T-cell (primary cell): ENCODE results near the gene PNPLA3. TPM values are rescaled to one million over a fixed set of nuclear protein-coding genes. Genes with fewer than 3 reads are reported as not detected.

Source experiments
- ATAC-seq, 4 experiments: fragments of 200-7000 bp in 3 of 4; fragments of 150-1000 bp in 1 of 4; cut with Tn5 transposase; replicated peaks in 1 of 4; 1 replicate in 3 of 4; 2 replicates in 1 of 4; pipeline ENCODE4 v1.10.0; 2021; ENCODE audit warnings: moderate library complexity in 3 of 4, mild to moderate bottlenecking in 2 of 4, moderate number of reproducible peaks in 1 of 4
- CTCF ChIA-PET, 2 donors: fragments of 300-600 bp; sonication (Branson Sonifier 250); formaldehyde crosslinking; loops; one replicate each; lab custom pipeline; 2022; ENCODE audit warnings: antibody characterized with exemption in 2 of 2; lab: Charles Lee
- POLR2A ChIA-PET, 2 donors: fragments of 300-600 bp; sonication (Branson Sonifier 250); formaldehyde crosslinking; loops; one replicate each; lab custom pipeline; 2022; ENCODE audit warnings: antibody characterized with exemption in 2 of 2; lab: Charles Lee
- DNase-seq, 35 experiments: peaks; one replicate each; pipeline versions ENCODE4 v3.0.0 to v3.0.0-alpha.2; 2013 to 2023
- H3K27ac ChIP-seq: one replicate; pipeline ENCODE4 v1.5.1; 2013; ENCODE audit warnings: low read length
- H3K27me3 ChIP-seq, 2 experiments: replicated peaks in 1 of 2; 1 replicate in 1 of 2; 2 replicates in 1 of 2; pipeline versions ENCODE4 v1.6.1 to v1.7.0; 2013; ENCODE audit warnings: low read length in 1 of 2, mixed read lengths in 1 of 2; ENCODE audit not compliant: control insufficient read depth in 2 of 2, insufficient read depth in 2 of 2; ENCODE audit errors: extremely low read depth in 1 of 2
- H3K36me3 ChIP-seq, 2 donors: 1 replicate in 1 of 2; 2 replicates in 1 of 2; pipeline versions ENCODE4 v1.6.1 to v1.7.0; 2013; ENCODE audit warnings: low read length in 1 of 2; ENCODE audit not compliant: control insufficient read depth in 2 of 2, insufficient read depth in 1 of 2; ENCODE audit errors: extremely low read depth in 1 of 2
- H3K4me1 ChIP-seq, 2 experiments: 1 replicate in 1 of 2; 2 replicates in 1 of 2; pipeline versions ENCODE4 v1.6.1 to v1.7.0; 2013; ENCODE audit warnings: low read length in 2 of 2, mixed read lengths in 1 of 2; ENCODE audit not compliant: insufficient read depth in 2 of 2, control insufficient read depth in 1 of 2; ENCODE audit errors: extremely low read depth in 1 of 2
- H3K4me3 ChIP-seq, 2 donors: 1 replicate in 1 of 2; 2 replicates in 1 of 2; pipeline versions ENCODE4 v1.5.1 to v1.7.0; 2013; ENCODE audit warnings: mild to moderate bottlenecking in 2 of 2, low read length in 1 of 2, moderate library complexity in 1 of 2; ENCODE audit not compliant: control insufficient read depth in 1 of 2; ENCODE audit errors: extremely low read depth in 1 of 2
- H3K9me3 ChIP-seq: 2 replicates; pipeline ENCODE4 v1.7.0; 2013
- H3K27ac Mint-ChIP-seq, 2 donors: one replicate each; pipeline ENCODE4 v1.8.0; 2020 to 2021; ENCODE audit warnings: mild to moderate bottlenecking in 2 of 2, mixed read lengths in 2 of 2
- H3K27me3 Mint-ChIP-seq, 2 donors: one replicate each; pipeline ENCODE4 v1.8.0; 2021 to 2022; ENCODE audit warnings: mixed read lengths in 2 of 2
- H3K36me3 Mint-ChIP-seq: one replicate; pipeline ENCODE4 v1.8.0; 2021; ENCODE audit warnings: mixed read lengths
- H3K4me1 Mint-ChIP-seq, 3 donors: one replicate each; pipeline ENCODE4 v1.8.0; 2020 to 2022; ENCODE audit warnings: mixed read lengths in 3 of 3, mild to moderate bottlenecking in 1 of 3
- H3K4me3 Mint-ChIP-seq, 3 donors: one replicate each; pipeline ENCODE4 v1.8.0; 2020 to 2022; ENCODE audit warnings: mild to moderate bottlenecking in 3 of 3, mixed read lengths in 3 of 3, moderate library complexity in 3 of 3
- H3K9me3 Mint-ChIP-seq, 3 donors: one replicate each; pipeline ENCODE4 v1.8.0; 2020 to 2022; ENCODE audit warnings: mixed read lengths in 3 of 3
- WGBS: methylation state at CpG from one replicate; pipeline ENCODE4 v1.1.5; 2013; ENCODE audit warnings: missing lambda C conversion rate; ENCODE audit not compliant: insufficient coverage; 5-methylcytosine and 5-hydroxymethylcytosine counted together
- total RNA-seq, 35 experiments: library from RNA in 6 of 35; stranded (reverse) in 6 of 35; fragments of 120-200 nt in 1 of 35; gene quantifications; one replicate each; pipeline versions ENCODE4 v1.2.1 to v1.2.4 and lab custom pipeline; 2013 to 2026

The PNPLA3 gene
- total RNA-seq, 5 donors from 2014 or later (not counting 1 experiment from before 2014, with no cell fraction given) = 0.13 to 0.26 (median 0.16) TPM; not detected in 2

DNA sequence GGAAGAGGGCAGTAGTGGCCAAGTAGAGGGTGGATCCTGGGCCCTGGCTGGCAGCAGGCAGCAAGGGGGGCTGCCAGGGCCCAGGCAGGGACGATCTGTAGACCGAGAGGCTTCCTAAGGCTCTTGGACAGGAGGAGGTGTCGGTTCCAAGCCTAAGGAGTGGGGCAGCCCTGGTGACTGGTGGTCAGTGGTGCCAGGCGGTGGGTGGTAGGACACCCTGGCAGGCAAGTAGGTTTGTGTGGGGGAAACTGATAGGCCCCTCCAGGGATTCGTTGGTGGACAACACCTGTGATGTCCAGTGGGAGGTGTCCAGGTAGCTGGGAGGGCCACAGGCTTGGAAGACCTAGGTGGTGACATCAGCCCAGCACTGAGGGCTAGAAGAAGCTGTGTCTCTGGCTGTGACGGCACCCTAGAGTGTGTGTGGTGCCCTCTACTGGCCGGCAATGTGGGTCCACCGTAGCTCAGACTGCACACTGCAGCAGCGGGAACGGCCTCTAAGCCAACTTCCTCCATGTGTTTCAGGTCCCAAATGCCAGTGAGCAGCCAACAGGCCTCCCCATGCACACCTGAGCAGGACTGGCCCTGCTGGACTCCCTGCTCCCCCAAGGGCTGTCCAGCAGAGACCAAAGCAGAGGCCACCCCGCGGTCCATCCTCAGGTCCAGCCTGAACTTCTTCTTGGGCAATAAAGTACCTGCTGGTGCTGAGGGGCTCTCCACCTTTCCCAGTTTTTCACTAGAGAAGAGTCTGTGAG is 22.2 kb downstream of the PNPLA3 start:
- Histone ChIP-seq H3K27me3 (peaks cover 0 to 21% of the 10 kb centered on the region in 2 experiments), H3K4me1 (peaks cover 0 to 3% of the 10 kb centered on the region in 2 experiments), H3K27ac (no peak overlapping the region), H3K4me3 (no peak overlapping the region), H3K36me3 (no peaks in the 10 kb centered on the region), H3K9me3 (no peaks in the 10 kb centered on the region)
- Mint-ChIP-seq H3K4me3 (no peak overlapping the region), H3K9me3 (no peaks in the 10 kb centered on the region), H3K36me3 (no peaks in the 10 kb centered on the region), H3K27ac (no peak overlapping the region), H3K27me3 (peaks cover 21 to 27% of the 10 kb centered on the region in 2 donors), H3K4me1 (peaks cover 0 to 7% (median 0%) of the 10 kb centered on the region in 3 donors)
- ATAC-seq (peak; percentile 89 to 99 (median 91)), DNase-seq (peak; percentile 15 to 76 (median 54))
- WGBS = 41% methylated on average over 11 of the region's 12 CpGs
- CTCF ChIA-PET = interaction anchor here (0.6 to 1.4 kb wide), 4 partner anchors 9 to 606 kb away, joined by 3 to 9 read pairs (median 4); partner anchors contain the start of gene SAMM50 (in 1 of the 2)
- POLR2A ChIA-PET = no interaction called here

DNA sequence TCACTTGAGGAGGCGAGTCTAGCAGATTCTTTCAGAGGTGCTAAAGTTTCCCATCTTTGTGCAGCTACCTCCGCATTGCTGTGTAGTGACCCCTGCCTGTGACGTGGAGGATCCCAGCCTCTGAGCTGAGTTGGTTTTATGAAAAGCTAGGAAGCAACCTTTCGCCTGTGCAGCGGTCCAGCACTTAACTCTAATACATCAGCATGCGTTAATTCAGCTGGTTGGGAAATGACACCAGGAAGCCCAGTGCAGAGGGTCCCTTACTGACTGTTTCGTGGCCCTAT is 22.7 kb downstream of the PNPLA3 start:
- ChIA-PET CTCF (interaction anchor here (0.6 to 1.4 kb wide), 4 partner anchors 8 to 606 kb away, joined by 3 to 9 read pairs (median 4); partner anchors contain the start of gene SAMM50 (in 1 of the 2)), POLR2A (no interaction called here)
- Histone ChIP-seq H3K4me3 (no peak overlapping the region), H3K36me3 (no peaks in the 10 kb centered on the region), H3K4me1 (peaks cover 0 to 3% of the 10 kb centered on the region in 2 experiments), H3K9me3 (no peaks in the 10 kb centered on the region), H3K27ac (no peak overlapping the region), H3K27me3 (peaks cover 0 to 21% of the 10 kb centered on the region in 2 experiments)
- WGBS = 63% methylated on average over 2 of the region's 7 CpGs
- no peak for DNase-seq
- H3K27me3 Mint-ChIP-seq = peaks cover 21 to 27% of the 10 kb centered on the region in 2 donors
- no peaks in the 10 kb centered on the region for H3K9me3 Mint-ChIP-seq
- ATAC-seq = peak in 1 of 4 experiments; percentile 26
- no peak overlapping the region for H3K27ac Mint-ChIP-seq
- peaks cover 0 to 7% (median 0%) of the 10 kb centered on the region in 3 donors for H3K4me1 Mint-ChIP-seq
- H3K4me3 Mint-ChIP-seq = no peak overlapping the region
- H3K36me3 Mint-ChIP-seq = no peaks in the 10 kb centered on the region

DNA sequence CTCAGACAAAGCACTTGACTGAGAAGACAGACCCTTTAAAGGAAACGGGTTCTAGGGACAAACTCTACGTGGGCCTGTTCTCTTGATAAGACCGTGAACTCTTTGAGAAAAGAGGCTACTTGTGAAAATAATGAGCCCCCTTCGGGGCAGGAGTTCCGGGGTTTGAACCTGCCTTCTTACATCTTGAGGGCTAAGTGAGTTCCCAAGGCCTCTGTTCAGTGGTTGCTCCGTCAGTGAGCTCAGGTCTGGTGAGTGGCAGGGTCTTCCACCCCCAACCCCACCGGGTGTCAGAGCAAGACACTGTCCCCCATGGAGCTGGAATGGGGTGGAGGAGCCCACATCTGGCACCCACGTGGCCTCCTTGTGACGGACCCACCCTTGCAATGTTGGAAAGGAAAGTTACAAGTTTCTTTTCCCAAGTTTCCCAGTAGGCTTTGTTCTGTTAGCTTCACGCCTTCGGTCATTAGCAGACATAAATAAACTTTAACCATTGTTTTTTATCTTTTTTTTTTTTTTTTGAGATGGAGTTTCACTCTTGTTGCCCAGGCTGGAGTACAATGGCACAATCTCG is 25.3 kb downstream of the PNPLA3 start:
- ChIA-PET CTCF (interaction anchor here (0.5 to 0.6 kb wide), 2 partner anchors 736 to 1272 kb away, joined by 3 to 5 read pairs; no protein-coding TSS in a partner anchor), POLR2A (no interaction called here)
- Histone ChIP-seq H3K36me3 (no peaks in the 10 kb centered on the region), H3K27ac (no peak overlapping the region), H3K4me3 (no peak overlapping the region), H3K9me3 (no peaks in the 10 kb centered on the region), H3K27me3 (peaks cover 0 to 30% of the 10 kb centered on the region in 2 experiments), H3K4me1 (peaks cover 0 to 3% of the 10 kb centered on the region in 2 experiments)
- Mint-ChIP-seq H3K4me1 (peaks cover under 1 to 10% (median 1%) of the 10 kb centered on the region in 3 donors), H3K36me3 (no peaks in the 10 kb centered on the region), H3K27me3 (peaks cover 16 to 26% of the 10 kb centered on the region in 2 donors), H3K27ac (no peak overlapping the region), H3K9me3 (no peaks in the 10 kb centered on the region), H3K4me3 (no peak overlapping the region)
- DNase-seq (no peak), ATAC-seq (no peak)
- WGBS = 96% methylated on average over 3 of the region's 12 CpGs

DNA sequence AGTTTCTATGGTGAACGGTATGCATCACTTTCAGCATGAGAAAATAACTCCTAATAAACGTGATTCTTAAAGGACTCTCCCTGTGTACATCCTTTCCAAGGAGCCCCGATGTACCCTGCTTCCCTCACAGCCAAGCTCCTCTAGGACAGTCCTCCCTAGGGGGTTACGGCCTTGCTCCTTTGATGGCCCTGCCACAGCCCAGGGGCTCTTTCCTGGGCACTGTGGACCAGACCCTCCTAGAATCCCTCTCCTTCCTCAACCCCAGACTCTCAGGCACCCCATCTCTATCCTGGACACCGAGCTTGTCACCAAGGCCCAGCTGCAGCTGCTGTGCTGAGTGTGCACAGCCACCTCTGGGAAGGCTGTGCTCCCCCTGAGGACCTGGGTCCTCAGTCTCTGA is 27.8 kb downstream of the PNPLA3 start:
- DNase-seq (no peak), ATAC-seq (no peak)
- H3K9me3 ChIP-seq = no peaks in the 10 kb centered on the region
- Mint-ChIP-seq H3K4me3 (no peak overlapping the region), H3K4me1 (peaks cover 18 to 21% (median 21%) of the 10 kb centered on the region in 3 donors), H3K9me3 (no peaks in the 10 kb centered on the region), H3K27me3 (peaks cover 5 to 9% of the 10 kb centered on the region in 2 donors), H3K36me3 (no peaks in the 10 kb centered on the region), H3K27ac (no peak overlapping the region)
- WGBS = 91% methylated on average over 3 of the region's 5 CpGs
- no peak overlapping the region for H3K4me3 ChIP-seq
- CTCF ChIA-PET = interaction anchor here in 1 of 2 donors (0.7 kb wide), 1 partner anchor 39 kb away, joined by 3 read pairs; no protein-coding TSS in a partner anchor
- no peak overlapping the region for H3K27ac ChIP-seq
- H3K36me3 ChIP-seq = no peaks in the 10 kb centered on the region
- POLR2A ChIA-PET = interaction anchor here in 1 of 2 donors (0.6 kb wide), 1 partner anchor 230 kb away, joined by 3 read pairs; no protein-coding TSS in a partner anchor
- peaks cover 7 to 19% of the 10 kb centered on the region in 2 experiments for H3K4me1 ChIP-seq
- peaks cover 0 to 11% of the 10 kb centered on the region in 2 experiments for H3K27me3 ChIP-seq

DNA sequence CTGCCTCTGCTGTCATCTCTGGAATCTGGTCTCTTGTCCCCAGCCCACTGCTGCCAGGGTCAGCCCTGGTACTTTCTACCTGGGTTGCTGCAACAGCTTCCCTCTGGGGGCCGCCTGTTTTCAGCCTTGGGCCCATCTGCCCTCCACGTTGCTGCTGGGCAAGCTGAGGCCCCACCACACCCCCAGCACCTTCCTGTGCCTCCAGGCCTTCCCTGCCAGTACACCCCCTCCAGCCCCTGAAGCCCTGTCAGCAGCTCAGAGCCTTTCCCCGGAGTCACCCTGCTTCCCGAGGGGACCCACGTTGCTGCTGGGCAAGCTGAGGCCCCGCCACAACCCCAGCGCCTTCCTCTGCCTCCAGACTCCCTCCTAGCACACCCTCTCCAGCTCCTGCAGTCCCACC is 28.4 kb downstream of the PNPLA3 start:
- ATAC-seq = no peak
- H3K27ac ChIP-seq = no peak overlapping the region
- Mint-ChIP-seq H3K9me3 (no peaks in the 10 kb centered on the region), H3K4me1 (peaks cover 24 to 27% (median 26%) of the 10 kb centered on the region in 3 donors), H3K36me3 (no peaks in the 10 kb centered on the region), H3K27me3 (peaks cover 5 to 9% of the 10 kb centered on the region in 2 donors), H3K27ac (no peak overlapping the region), H3K4me3 (no peak overlapping the region)
- peaks cover 0 to 11% of the 10 kb centered on the region in 2 experiments for H3K27me3 ChIP-seq
- ChIA-PET POLR2A (no interaction called here), CTCF (interaction anchor here (0.7 to 1.2 kb wide), 2 partner anchors 40 to 41 kb away, joined by 3 read pairs; no protein-coding TSS in a partner anchor)
- no peak overlapping the region for H3K4me3 ChIP-seq
- WGBS = 67% methylated on average over 7 of the region's 7 CpGs
- H3K9me3 ChIP-seq = no peaks in the 10 kb centered on the region
- no peaks in the 10 kb centered on the region for H3K36me3 ChIP-seq
- no peak for DNase-seq
- H3K4me1 ChIP-seq = peaks cover 9 to 25% of the 10 kb centered on the region in 2 experiments
